ENCODE measurements around the gene SHC4.
A peak's percentile ranks its signal among the peaks of the same experiment; 100 is the strongest.

SHC4 gene

GRCh38 chr15:48964898-48965297 lies 1.2 kb upstream of the SHC4 start:
- ATAC-seq (replicated peaks; ENCODE audit: extremely low read depth, poor library complexity, severe bottlenecking) (no peak), DNase-seq (ENCODE audit: low spot score in 2 of 2) (no peak)
- Mint-ChIP-seq H3K4me1 (peaks cover 33% of the 10 kb centered on the region), H3K4me3 (peak overlapping the region; percentile 42), H3K27me3 (peaks cover 39% of the 10 kb centered on the region), H3K27ac (ENCODE audit: low read depth) (peak overlapping the region; percentile 27), H3K36me3 (ENCODE audit: insufficient read depth) (peaks cover 2% of the 10 kb centered on the region), H3K9me3 (no peaks in the 10 kb centered on the region)

DNA sequence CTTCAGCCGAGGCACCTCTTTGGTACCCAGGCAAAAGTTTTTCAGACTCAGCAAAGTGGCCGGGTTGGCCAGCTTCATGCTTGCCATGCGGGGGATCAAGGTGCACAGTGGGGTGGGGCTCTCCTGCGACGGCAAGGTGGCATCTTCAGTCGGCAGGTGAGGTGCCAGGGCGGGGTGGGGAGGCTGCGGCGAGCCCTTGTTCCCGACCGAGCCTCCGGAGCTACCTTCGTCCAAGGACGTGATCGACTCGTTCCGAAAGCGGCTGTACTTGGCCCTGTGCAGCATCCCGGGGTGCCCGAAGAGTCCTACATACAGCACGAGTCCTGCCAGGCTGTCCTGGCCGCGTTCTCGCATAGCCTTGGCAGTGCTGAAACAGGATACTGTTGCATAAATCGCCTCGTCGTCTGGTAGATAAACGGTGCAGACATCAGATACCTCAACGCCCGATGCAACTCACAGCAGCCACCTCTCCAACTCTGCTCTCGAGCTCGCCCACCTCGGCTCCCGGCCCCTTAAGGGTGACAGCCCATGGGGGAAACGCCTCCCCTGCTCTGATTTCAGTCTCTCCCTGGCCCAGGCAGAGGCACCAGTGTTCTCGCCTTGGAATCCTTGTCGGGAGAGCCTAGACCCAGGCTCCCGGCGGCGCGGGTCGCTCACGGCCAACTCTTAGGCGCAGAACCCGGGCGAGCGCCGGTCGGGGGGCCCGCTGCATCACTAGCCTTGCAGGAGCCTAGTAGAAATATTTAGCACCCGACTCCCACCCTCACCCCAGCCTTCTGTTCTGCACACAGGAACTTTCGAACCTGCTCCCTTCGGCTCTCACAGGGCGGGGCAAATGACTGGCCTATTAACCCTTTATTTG lies 826 bp downstream of the SHC4 start:
- H3K27me3 Mint-ChIP-seq = peaks cover 34% of the 10 kb centered on the region
- no peak for DNase-seq (ENCODE audit: low spot score in 2 of 2)
- H3K4me3 Mint-ChIP-seq = peak overlapping the region; percentile 82
- no peak for ATAC-seq (replicated peaks; ENCODE audit: extremely low read depth, poor library complexity, severe bottlenecking)
- peaks cover 33% of the 10 kb centered on the region for H3K4me1 Mint-ChIP-seq
- H3K9me3 Mint-ChIP-seq = no peaks in the 10 kb centered on the region
- H3K27ac Mint-ChIP-seq (ENCODE audit: low read depth) = no peak overlapping the region
- H3K36me3 Mint-ChIP-seq (ENCODE audit: insufficient read depth) = peaks cover 2% of the 10 kb centered on the region

GRCh38 chr15:48955967-48956366 lies 7.8 kb downstream of the SHC4 start:
- ATAC-seq (replicated peaks; ENCODE audit: extremely low read depth, poor library complexity, severe bottlenecking) (no peak), DNase-seq (ENCODE audit: low spot score in 2 of 2) (no peak)
- Mint-ChIP-seq H3K9me3 (no peaks in the 10 kb centered on the region), H3K4me3 (no peak overlapping the region), H3K4me1 (no peaks in the 10 kb centered on the region), H3K27ac (ENCODE audit: low read depth) (no peak overlapping the region), H3K36me3 (ENCODE audit: insufficient read depth) (no peaks in the 10 kb centered on the region), H3K27me3 (peaks cover 9% of the 10 kb centered on the region)

GRCh38 chr15:48955370-48955769 lies 8.3 kb downstream of the SHC4 start:
- no peaks in the 10 kb centered on the region for H3K9me3 Mint-ChIP-seq
- no peaks in the 10 kb centered on the region for H3K4me1 Mint-ChIP-seq
- DNase-seq (ENCODE audit: low spot score in 2 of 2) (no peak), ATAC-seq (replicated peaks; ENCODE audit: extremely low read depth, poor library complexity, severe bottlenecking) (no peak)
- no peak overlapping the region for H3K4me3 Mint-ChIP-seq
- peaks cover 15% of the 10 kb centered on the region for H3K27me3 Mint-ChIP-seq
- no peaks in the 10 kb centered on the region for H3K36me3 Mint-ChIP-seq (ENCODE audit: insufficient read depth)
- no peak overlapping the region for H3K27ac Mint-ChIP-seq (ENCODE audit: low read depth)

DNA sequence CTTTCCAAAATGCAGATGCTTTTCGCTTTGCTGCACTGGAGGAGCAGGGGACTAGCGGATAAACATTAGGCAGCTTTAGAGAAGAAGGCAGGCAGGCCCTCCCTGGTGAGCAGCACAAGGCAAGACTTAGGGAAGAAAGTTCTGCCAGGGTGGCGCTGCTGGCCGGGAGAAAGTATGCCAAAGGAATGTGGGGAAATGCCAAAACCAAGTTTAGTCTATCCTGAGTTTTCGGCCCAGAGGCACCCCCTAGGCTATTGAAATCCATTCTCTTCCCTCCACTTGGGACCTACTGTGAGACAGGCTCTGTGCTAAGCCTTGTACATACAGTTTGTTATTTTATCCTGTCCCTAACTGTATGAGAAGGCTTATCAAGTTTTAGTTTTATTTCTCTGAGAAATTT lies 9.2 kb downstream of the SHC4 start:
- Mint-ChIP-seq H3K27ac (ENCODE audit: low read depth) (no peak overlapping the region), H3K9me3 (no peaks in the 10 kb centered on the region), H3K27me3 (peaks cover 18% of the 10 kb centered on the region), H3K36me3 (ENCODE audit: insufficient read depth) (no peaks in the 10 kb centered on the region), H3K4me1 (no peaks in the 10 kb centered on the region), H3K4me3 (no peak overlapping the region)
- DNase-seq (ENCODE audit: low spot score in 2 of 2) (no peak), ATAC-seq (replicated peaks; ENCODE audit: extremely low read depth, poor library complexity, severe bottlenecking) (no peak)

DNA sequence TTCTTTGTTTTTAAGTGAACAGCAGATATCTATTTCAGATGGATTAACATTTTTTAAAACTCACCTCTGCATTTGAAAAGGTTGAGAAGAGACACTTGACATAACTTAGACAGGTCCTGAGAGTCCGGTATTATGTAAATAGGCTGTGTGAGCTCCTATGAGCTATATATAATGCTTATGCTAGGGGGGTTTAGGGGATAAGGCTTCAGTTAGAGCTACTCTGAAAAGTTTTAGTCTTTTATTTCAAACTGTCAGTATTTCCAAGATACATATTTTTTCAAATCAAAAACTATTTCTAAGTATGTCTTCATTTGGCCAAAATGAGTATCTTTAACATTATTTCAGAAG lies 16.9 kb downstream of the SHC4 start:
- no peak overlapping the region for H3K4me3 Mint-ChIP-seq
- DNase-seq (ENCODE audit: low spot score in 2 of 2) = no peak
- H3K9me3 Mint-ChIP-seq = no peaks in the 10 kb centered on the region
- no peaks in the 10 kb centered on the region for H3K4me1 Mint-ChIP-seq
- H3K36me3 Mint-ChIP-seq (ENCODE audit: insufficient read depth) = no peaks in the 10 kb centered on the region
- peaks cover 42% of the 10 kb centered on the region for H3K27me3 Mint-ChIP-seq
- ATAC-seq (replicated peaks; ENCODE audit: extremely low read depth, poor library complexity, severe bottlenecking) = no peak
- no peak overlapping the region for H3K27ac Mint-ChIP-seq (ENCODE audit: low read depth)

DNA sequence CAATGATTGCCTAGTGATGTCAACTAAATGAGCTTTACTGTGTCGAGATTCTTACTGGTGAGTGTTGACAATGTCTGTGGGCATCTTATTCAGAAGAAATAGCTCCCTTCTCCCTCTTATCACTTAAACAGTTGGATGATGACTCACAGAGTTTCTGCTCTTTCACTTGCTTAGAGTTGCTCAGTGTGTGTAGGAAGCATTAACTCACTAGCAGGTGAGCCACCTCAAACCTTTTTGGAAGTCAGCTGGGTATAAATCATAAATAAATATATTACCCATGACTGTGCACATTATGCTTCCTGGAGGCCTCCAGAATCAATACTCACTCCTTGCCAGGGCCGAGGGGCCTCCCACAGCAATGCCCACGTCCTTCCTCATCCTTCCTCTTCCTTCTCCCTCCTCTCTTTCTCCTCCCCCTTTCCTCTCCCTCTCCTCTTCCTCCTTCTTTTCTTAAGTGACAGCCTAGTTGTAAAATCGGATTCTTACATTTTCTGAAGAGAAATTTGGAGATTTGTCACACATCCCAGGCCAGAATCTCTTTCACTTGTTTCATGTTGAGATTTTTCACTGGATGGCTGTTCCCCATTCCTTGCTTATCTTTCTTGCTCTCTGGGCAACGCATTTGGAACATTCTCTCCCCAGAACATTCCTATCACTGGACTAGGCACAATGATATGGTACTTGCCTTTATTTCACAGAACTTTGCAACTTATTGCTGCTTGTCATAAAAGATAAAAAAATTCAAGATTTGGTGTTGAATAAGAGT lies 17.5 kb downstream of the SHC4 start:
- H3K4me3 Mint-ChIP-seq = no peak overlapping the region
- no peak for ATAC-seq (replicated peaks; ENCODE audit: extremely low read depth, poor library complexity, severe bottlenecking)
- no peak for DNase-seq (ENCODE audit: low spot score in 2 of 2)
- no peaks in the 10 kb centered on the region for H3K36me3 Mint-ChIP-seq (ENCODE audit: insufficient read depth)
- H3K9me3 Mint-ChIP-seq = no peaks in the 10 kb centered on the region
- peaks cover 42% of the 10 kb centered on the region for H3K27me3 Mint-ChIP-seq
- no peaks in the 10 kb centered on the region for H3K4me1 Mint-ChIP-seq
- no peak overlapping the region for H3K27ac Mint-ChIP-seq (ENCODE audit: low read depth)

DNA sequence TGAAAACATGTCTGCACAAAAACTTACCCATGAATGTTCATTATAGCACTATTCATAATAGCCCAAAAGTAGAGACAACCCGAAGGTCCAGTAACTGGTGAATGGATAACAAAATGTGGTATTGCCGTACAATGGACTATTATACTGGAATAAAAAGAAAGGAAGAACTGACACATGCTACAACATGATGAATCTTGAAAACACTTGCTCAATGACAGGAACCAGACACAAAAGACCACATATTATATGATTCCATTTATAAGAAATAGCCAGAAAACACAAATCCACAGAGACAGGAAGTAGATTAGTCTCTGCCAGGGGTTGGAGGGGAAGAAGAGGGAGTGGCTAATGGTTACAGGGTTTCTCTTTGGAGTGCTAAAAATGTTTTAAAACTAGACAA lies 18.3 kb downstream of the SHC4 start:
- no peak for DNase-seq (ENCODE audit: low spot score in 2 of 2)
- no peaks in the 10 kb centered on the region for H3K9me3 Mint-ChIP-seq
- H3K27me3 Mint-ChIP-seq = peaks cover 42% of the 10 kb centered on the region
- no peak overlapping the region for H3K27ac Mint-ChIP-seq (ENCODE audit: low read depth)
- no peak for ATAC-seq (replicated peaks; ENCODE audit: extremely low read depth, poor library complexity, severe bottlenecking)
- H3K4me3 Mint-ChIP-seq = no peak overlapping the region
- H3K4me1 Mint-ChIP-seq = no peaks in the 10 kb centered on the region
- no peaks in the 10 kb centered on the region for H3K36me3 Mint-ChIP-seq (ENCODE audit: insufficient read depth)

DNA sequence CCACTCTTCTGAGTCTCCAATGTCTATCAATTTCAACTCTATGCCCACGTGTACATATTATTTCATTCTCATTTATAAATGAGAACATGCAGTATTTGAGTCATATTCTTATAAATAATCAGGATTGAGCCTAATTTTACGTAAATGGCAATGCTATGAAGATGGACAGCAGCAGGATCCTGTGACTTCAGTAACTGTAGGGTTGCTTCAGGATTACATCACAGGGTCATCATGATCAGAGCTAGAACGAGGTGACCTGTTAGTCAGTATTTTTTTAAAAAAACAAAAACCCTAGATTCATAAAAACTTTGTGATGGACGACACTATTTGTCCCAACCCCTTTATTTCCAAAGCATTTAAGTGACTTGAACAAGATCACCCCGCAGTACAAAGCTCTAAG lies 21.8 kb downstream of the SHC4 start:
- Mint-ChIP-seq H3K9me3 (no peaks in the 10 kb centered on the region), H3K4me3 (no peak overlapping the region), H3K27ac (ENCODE audit: low read depth) (no peak overlapping the region), H3K27me3 (peaks cover 57% of the 10 kb centered on the region), H3K36me3 (ENCODE audit: insufficient read depth) (no peaks in the 10 kb centered on the region), H3K4me1 (no peaks in the 10 kb centered on the region)
- ATAC-seq (replicated peaks; ENCODE audit: extremely low read depth, poor library complexity, severe bottlenecking) (no peak), DNase-seq (ENCODE audit: low spot score in 2 of 2) (no peak)

GRCh38 chr15:48940508-48940907 lies 23.2 kb downstream of the SHC4 start:
- no peak overlapping the region for H3K4me3 Mint-ChIP-seq
- H3K36me3 Mint-ChIP-seq (ENCODE audit: insufficient read depth) = no peaks in the 10 kb centered on the region
- ATAC-seq (replicated peaks; ENCODE audit: extremely low read depth, poor library complexity, severe bottlenecking) (no peak), DNase-seq (ENCODE audit: low spot score in 2 of 2) (no peak)
- no peak overlapping the region for H3K27ac Mint-ChIP-seq (ENCODE audit: low read depth)
- peaks cover 49% of the 10 kb centered on the region for H3K27me3 Mint-ChIP-seq
- no peaks in the 10 kb centered on the region for H3K4me1 Mint-ChIP-seq
- no peaks in the 10 kb centered on the region for H3K9me3 Mint-ChIP-seq

DNA sequence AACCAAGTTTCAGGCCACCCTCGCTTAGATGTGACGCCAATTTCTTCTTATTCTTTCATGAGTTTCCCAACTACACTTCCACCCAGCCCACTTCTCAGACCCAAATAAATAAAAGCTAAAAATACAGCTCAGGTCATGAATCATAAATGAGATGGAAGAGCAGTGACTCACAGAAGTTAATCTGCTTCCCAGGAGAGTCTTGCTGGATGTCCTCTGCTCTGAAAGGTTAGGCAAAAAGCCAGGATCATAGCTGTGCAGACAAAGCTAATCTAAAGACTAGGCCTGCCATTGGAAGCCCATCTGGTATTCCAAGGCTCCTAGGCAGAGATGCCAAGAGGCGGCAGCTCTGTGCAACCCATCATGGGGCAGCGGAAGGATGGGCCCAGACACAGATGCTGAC lies 24.1 kb downstream of the SHC4 start:
- Mint-ChIP-seq H3K9me3 (no peaks in the 10 kb centered on the region), H3K4me1 (no peaks in the 10 kb centered on the region), H3K27ac (ENCODE audit: low read depth) (no peak overlapping the region), H3K27me3 (peaks cover 49% of the 10 kb centered on the region), H3K36me3 (ENCODE audit: insufficient read depth) (no peaks in the 10 kb centered on the region), H3K4me3 (no peak overlapping the region)
- DNase-seq (ENCODE audit: low spot score in 2 of 2) (no peak), ATAC-seq (replicated peaks; ENCODE audit: extremely low read depth, poor library complexity, severe bottlenecking) (no peak)

DNA sequence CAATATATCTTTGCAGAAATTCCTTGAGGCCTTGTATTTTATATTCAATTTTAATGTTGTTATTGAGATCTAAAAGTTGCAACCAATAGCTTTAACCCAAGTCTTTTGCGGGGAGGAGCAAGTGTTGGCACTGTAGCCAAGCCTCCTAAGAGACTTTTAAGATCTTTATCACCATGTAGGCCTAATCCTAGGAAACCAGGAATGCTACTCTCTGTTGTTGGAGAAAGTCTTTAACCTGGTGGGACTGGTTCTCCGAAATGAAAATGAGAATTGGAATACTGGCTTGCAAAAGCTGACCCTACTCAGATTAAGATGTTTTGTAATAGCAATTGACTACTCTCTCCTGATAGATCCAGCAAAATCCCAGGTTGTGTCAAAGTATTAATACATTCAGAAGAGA lies 25.8 kb downstream of the SHC4 start:
- Mint-ChIP-seq H3K9me3 (no peaks in the 10 kb centered on the region), H3K4me3 (no peak overlapping the region), H3K36me3 (ENCODE audit: insufficient read depth) (no peaks in the 10 kb centered on the region), H3K4me1 (no peaks in the 10 kb centered on the region), H3K27me3 (peaks cover 37% of the 10 kb centered on the region), H3K27ac (ENCODE audit: low read depth) (no peak overlapping the region)
- ATAC-seq (replicated peaks; ENCODE audit: extremely low read depth, poor library complexity, severe bottlenecking) (no peak), DNase-seq (ENCODE audit: low spot score in 2 of 2) (no peak)

- DNase-seq (ENCODE audit: low spot score in 2 of 2) (no peak), ATAC-seq (replicated peaks; ENCODE audit: extremely low read depth, poor library complexity, severe bottlenecking) (no peak)
- no peaks in the 10 kb centered on the region for H3K36me3 Mint-ChIP-seq (ENCODE audit: insufficient read depth)
- H3K27me3 Mint-ChIP-seq = peaks cover 33% of the 10 kb centered on the region
- H3K4me3 Mint-ChIP-seq = no peak overlapping the region
- no peak overlapping the region for H3K27ac Mint-ChIP-seq (ENCODE audit: low read depth)
- H3K9me3 Mint-ChIP-seq = no peaks in the 10 kb centered on the region
- no peaks in the 10 kb centered on the region for H3K4me1 Mint-ChIP-seq
These were observed 27.1 kb downstream of the SHC4 start for GRCh38 chr15:48936666-48937065.
